MM.1S (cell line): ENCODE data around the gene CFAP141.

ENCODE experiments used
- DNase-seq: peaks from one replicate; pipeline ENCODE4 v3.0.0-alpha.2; 2015
- H2AFZ ChIP-seq: fragments of 300-600 bp; sonication (generic); 2 replicates; pipeline ENCODE4 v1.6.0; 2016; ENCODE audit warnings: antibody characterized with exemption, low read length
- H3F3A ChIP-seq: fragments of 300-600 bp; sonication (generic); 2 replicates; pipeline ENCODE4 v1.6.1; 2016; ENCODE audit warnings: mild to moderate bottlenecking, antibody characterized with exemption, low read length, moderate library complexity, mixed read lengths; ENCODE audit not compliant: insufficient read depth
- H3K27ac ChIP-seq: fragments of 300-600 bp; sonication (generic); 2 replicates; pipeline ENCODE4 v1.5.1; 2016; ENCODE audit warnings: mild to moderate bottlenecking, low read length
- H3K27me3 ChIP-seq: fragments of 300-600 bp; sonication (generic); replicated peaks from 2 replicates; pipeline ENCODE4 v1.6.0; 2016; ENCODE audit warnings: low read length; ENCODE audit not compliant: insufficient read depth
- H3K36me3 ChIP-seq: fragments of 300-600 bp; sonication (generic); replicated peaks from 2 replicates; pipeline ENCODE4 v1.6.1; 2016; ENCODE audit warnings: mild to moderate bottlenecking, low read length, mixed read lengths; ENCODE audit not compliant: insufficient read depth
- H3K4me1 ChIP-seq: fragments of 300-600 bp; sonication (generic); 2 replicates; pipeline ENCODE4 v1.6.1; 2016; ENCODE audit warnings: low read length, mixed read lengths
- H3K4me2 ChIP-seq: fragments of 300-600 bp; sonication (generic); 2 replicates; pipeline ENCODE4 v1.6.0; 2016; ENCODE audit warnings: low read depth, low read length
- H3K4me3 ChIP-seq: fragments of 300-600 bp; sonication (generic); 2 replicates; pipeline ENCODE4 v1.5.1; 2016; ENCODE audit warnings: low read length, mixed read lengths
- H3K79me2 ChIP-seq: fragments of 300-600 bp; sonication (generic); 2 replicates; pipeline ENCODE4 v1.6.1; 2016; ENCODE audit warnings: mixed run types, low read length, mixed read lengths
- H3K9ac ChIP-seq: fragments of 300-600 bp; sonication (generic); 2 replicates; pipeline ENCODE4 v1.6.1; 2016; ENCODE audit warnings: low read length, mixed read lengths
- H3K9me2 ChIP-seq: fragments of 300-600 bp; sonication (generic); replicated peaks from 2 replicates; pipeline ENCODE4 v1.6.1; 2016; ENCODE audit warnings: mild to moderate bottlenecking, low read length, mixed read lengths; ENCODE audit not compliant: insufficient read depth
- H3K9me3 ChIP-seq: fragments of 300-600 bp; sonication (generic); replicated peaks from 2 replicates; pipeline ENCODE4 v1.6.1; 2016; ENCODE audit warnings: mild to moderate bottlenecking, low read length, mixed read lengths; ENCODE audit not compliant: insufficient read depth
- H4K20me1 ChIP-seq: fragments of 300-600 bp; sonication (generic); 2 replicates; pipeline ENCODE4 v1.6.1; 2016; ENCODE audit warnings: mild to moderate bottlenecking, low read length, moderate library complexity, mixed read lengths; ENCODE audit not compliant: insufficient read depth
- EZH2 ChIP-seq: fragments of 300-600 bp; sonication (generic); optimal IDR thresholded peaks from 2 replicates; pipeline ENCODE3; 2017; ENCODE audit warnings: low read depth, mild to moderate bottlenecking, antibody characterized with exemption, low read length, mixed read lengths
- EZH2phosphoT487 ChIP-seq: fragments of 300-600 bp; sonication (generic); IDR thresholded peaks from 2 replicates; pipeline ENCODE4 v1.6.1; 2018; ENCODE audit warnings: antibody characterized with exemption, low read length
- TF ChIP-seq, protein P1 (sequence below): fragments of 300-600 bp; sonication (generic); IDR thresholded peaks from 2 replicates; pipeline ENCODE4 v1.5.1; 2016; ENCODE audit warnings: antibody characterized with exemption, low read length, mixed read lengths

Gene CFAP141

GRCh38 chr1:154170547-154171222 is 35.4 kb downstream of the CFAP141 start:
- no peaks in the 10 kb centered on the region for H3K9me2 ChIP-seq
- peaks cover 9% of the 10 kb centered on the region for H3F3A ChIP-seq
- peaks cover 31% of the 10 kb centered on the region for H4K20me1 ChIP-seq
- H3K27me3 ChIP-seq: no peaks in the 10 kb centered on the region
- TF ChIP-seq EZH2 (no peak), EZH2phosphoT487 (no peak)
- TF ChIP-seq, protein P1, sequence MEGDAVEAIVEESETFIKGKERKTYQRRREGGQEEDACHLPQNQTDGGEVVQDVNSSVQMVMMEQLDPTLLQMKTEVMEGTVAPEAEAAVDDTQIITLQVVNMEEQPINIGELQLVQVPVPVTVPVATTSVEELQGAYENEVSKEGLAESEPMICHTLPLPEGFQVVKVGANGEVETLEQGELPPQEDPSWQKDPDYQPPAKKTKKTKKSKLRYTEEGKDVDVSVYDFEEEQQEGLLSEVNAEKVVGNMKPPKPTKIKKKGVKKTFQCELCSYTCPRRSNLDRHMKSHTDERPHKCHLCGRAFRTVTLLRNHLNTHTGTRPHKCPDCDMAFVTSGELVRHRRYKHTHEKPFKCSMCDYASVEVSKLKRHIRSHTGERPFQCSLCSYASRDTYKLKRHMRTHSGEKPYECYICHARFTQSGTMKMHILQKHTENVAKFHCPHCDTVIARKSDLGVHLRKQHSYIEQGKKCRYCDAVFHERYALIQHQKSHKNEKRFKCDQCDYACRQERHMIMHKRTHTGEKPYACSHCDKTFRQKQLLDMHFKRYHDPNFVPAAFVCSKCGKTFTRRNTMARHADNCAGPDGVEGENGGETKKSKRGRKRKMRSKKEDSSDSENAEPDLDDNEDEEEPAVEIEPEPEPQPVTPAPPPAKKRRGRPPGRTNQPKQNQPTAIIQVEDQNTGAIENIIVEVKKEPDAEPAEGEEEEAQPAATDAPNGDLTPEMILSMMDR: no peak
- DNase-seq: no peak
- peaks cover 57% of the 10 kb centered on the region for H3K36me3 ChIP-seq
- no peak overlapping the region for H3K4me3 ChIP-seq
- H3K9me3 ChIP-seq: no peaks in the 10 kb centered on the region
- H3K27ac ChIP-seq: no peak overlapping the region
- no peak overlapping the region for H3K9ac ChIP-seq
- no peak overlapping the region for H3K4me2 ChIP-seq
- no peak overlapping the region for H2AFZ ChIP-seq
- H3K4me1 ChIP-seq: 0 out of 2 replicates have a peak, but pooled peaks cover 5% of the 10 kb centered on the region
- H3K79me2 ChIP-seq: peaks cover 91% of the 10 kb centered on the region

GRCh38 chr1:154167461-154167860 is 38.7 kb downstream of the CFAP141 start:
- Histone ChIP-seq H3F3A (no peaks in the 10 kb centered on the region; the same call in 1 of the 2 replicates), H3K4me2 (no peak overlapping the region), H3K79me2 (peaks cover 81% of the 10 kb centered on the region), H3K9me2 (no peaks in the 10 kb centered on the region), H4K20me1 (peaks cover 13% of the 10 kb centered on the region), H2AFZ (no peak overlapping the region), H3K9me3 (no peaks in the 10 kb centered on the region), H3K9ac (no peak overlapping the region), H3K4me3 (no peak overlapping the region), H3K27ac (no peak overlapping the region), H3K36me3 (peaks cover 55% of the 10 kb centered on the region), H3K27me3 (no peaks in the 10 kb centered on the region), H3K4me1 (no peaks in the 10 kb centered on the region)
- no peak for DNase-seq
- TF ChIP-seq EZH2 (no peak), EZH2phosphoT487 (no peak)
- TF ChIP-seq, protein P1: no peak

DNA sequence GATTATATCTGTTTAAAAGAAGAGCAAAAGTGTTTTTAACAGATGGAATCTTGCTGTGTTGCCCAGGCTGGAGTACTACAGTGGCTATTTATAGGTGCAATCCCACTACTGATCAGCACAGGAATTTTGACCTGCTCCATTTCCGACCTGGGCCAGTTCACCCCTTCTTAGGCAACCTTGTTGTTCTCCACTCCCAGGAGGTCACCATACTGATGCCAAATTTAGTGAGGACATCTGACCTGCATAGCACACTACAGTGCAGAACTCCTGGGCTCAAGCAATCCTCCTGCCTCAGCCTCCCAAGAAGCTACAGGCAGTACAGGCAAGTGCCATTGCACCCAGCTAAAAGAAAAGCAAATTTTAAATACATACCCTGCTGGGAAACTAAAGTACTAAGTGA is 39.9 kb downstream of the CFAP141 start:
- Histone ChIP-seq H3K4me3 (no peak overlapping the region), H3K27ac (no peak overlapping the region), H3K9me3 (no peaks in the 10 kb centered on the region), H3F3A (no peaks in the 10 kb centered on the region), H4K20me1 (peaks cover under 1% of the 10 kb centered on the region; the same call in 1 of the 2 replicates), H3K4me2 (no peak overlapping the region), H3K4me1 (no peaks in the 10 kb centered on the region), H3K79me2 (peaks cover 78% of the 10 kb centered on the region), H3K9me2 (no peaks in the 10 kb centered on the region), H3K27me3 (no peaks in the 10 kb centered on the region), H3K9ac (no peak overlapping the region), H3K36me3 (peaks cover 46% of the 10 kb centered on the region), H2AFZ (no peak overlapping the region)
- TF ChIP-seq, protein P1: no peak
- TF ChIP-seq EZH2phosphoT487 (no peak), EZH2 (no peak)
- DNase-seq: no peak
